ENCODE results near the gene QKI.

The QKI gene

DNA sequence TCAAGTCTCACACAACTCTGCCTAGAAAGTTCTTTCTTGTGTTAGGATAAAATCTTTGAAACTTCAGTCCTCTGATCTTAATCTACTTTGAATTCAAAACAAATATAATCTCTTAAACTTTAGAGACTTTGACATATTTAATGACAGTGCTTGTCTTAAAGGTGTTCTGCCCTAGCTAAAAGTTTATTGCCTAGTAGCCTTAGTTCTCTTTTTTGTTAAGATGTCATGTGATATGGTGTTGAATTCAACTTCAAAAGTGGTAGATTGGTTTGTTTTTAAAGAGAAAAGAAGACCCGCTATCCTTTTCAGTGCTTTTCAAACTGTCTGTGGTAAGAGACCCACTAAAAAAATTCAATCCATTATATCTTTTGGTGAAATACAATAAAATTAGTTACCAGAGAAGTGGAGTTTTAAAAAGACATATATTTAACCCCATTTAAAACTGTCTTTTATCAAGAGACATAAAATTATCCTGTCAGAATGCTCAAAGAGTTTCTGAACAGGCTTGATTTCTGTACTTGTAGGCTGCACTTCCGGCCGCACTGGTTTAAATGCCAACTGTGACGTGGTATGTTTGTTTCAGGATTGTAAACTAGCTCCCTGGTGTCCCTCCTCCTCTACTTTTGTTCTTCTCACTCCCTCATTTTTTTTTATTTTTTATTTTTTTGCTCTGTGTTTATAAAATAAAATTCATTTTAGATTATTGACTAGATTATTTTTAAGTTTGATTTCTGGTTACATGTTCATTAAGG lies 76.5 kb downstream of the QKI start:
- DNase-seq: no peak

DNA sequence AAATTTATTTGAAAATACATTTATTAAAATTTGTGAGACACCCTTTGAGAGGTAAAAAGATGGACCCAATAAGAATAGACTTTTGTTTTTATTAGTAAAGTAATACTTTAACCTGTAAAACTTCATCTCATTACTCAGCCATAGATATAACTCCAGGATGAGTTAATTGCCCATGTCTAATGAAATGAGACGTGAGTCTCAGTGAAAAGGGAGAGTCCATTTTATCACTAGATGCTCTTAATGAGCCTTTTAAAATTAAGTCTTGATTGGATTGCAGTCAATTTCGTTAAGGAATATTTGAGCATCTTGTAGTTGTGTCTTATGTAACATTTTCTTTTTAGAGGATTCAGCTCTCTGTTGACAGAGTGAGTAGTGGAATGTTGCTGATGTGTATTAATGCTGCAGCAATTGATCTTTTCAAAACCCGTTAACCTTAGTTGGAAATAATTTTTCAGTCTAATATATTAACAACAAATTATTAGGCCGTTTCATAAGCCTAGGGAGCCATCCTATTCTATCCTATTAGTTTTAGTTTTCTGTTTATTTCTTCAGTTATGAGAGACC lies 77.3 kb downstream of the QKI start:
- no peak for DNase-seq

DNA sequence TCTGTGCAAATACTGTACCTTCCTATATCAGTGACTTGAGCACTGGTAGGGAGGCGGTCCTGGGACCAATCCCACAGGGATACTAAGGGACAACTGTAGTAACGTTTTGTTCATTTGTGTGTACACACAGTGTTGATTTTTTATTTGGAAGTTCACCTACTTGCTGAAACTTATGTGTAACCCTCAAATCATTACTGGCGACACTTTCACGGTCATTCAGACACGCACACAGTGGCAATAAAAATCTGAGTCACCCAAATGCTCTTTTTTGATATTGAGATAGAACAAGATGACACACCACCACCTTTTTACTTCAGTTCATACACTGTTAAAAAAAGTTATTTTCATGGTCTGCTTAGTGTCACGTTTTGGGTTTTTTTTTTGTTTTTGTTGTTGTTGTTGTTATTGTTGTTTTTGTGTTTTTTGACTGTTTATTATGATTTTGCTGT lies 79.8 kb downstream of the QKI start:
- DNase-seq: no peak

DNA sequence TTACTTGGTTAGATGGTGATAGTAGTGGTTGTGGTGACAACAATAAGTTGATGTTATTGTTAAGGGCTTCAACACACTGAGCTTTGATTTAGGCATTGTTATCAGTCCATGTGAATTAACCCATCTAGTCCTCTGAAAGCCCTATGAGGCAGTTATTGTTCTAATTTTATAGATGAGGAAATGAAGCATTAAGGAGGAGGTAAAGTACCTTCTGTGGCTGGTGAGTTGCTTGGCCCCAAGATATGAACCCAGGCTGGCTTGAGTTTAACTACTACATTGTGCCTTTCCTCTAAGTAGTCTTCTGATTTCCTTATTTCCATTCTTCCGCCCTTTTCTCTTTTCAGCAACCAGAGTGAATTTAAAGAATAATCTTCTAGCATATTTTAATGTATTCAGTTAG lies 81.7 kb downstream of the QKI start:
- DNase-seq: no peak

DNA sequence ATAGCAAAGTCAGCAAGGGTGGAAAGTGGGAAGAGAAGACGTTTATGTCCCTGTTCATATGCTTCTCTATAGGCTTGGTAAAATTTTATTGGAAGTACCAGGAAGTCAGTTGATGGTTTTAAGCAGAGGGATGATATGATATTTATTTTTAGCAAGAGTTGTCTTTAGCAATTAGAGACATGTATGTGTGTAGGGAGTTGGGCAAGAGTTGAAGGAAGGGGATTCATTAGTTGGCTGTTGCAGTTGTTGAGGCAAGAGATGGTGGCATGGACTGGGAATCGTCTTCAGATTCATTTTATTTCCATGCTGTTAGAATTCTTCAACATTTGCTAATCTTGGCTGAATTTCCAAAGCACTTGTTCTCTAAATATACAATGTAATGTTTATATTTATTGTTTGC lies 85.6 kb downstream of the QKI start:
- DNase-seq: no peak

DNA sequence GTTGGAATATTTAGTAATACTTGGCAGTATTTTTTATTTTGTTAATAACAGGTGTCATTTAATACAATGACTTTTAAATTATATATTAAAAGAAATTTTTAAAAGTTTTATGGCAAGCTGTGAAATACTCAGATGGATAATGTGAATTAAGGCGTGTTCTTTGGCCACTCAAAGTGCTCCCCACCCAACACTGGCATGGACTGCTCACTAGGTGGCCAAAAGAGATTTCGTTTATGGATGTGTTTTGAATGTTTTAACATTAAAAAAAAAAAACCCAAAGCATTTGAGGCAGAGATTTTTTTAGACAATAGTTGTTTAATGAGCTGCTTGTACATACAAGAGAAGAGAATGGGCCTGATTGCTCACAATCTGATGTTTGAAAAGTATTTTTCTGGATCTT lies 86.5 kb downstream of the QKI start:
- DNase-seq: no peak

DNA sequence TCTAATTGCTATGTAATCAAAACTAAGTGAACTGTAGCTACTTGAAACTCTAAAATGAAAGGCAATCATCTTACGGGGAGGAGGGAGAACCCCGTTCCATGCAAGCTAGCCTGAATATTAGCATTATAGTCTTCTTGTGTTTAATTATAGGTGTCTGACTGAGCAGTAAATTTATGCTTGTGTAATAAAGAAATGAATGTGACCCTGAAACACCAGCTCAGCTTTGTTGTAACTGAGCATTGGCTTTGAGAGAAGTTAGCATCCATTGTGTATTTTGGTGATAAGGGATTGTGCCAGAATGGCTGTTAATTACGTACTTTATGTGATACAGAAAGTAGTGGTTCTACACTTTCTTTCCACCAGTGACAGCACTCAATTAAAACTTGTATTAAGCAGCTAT lies 86.9 kb downstream of the QKI start:
- DNase-seq: no peak

DNA sequence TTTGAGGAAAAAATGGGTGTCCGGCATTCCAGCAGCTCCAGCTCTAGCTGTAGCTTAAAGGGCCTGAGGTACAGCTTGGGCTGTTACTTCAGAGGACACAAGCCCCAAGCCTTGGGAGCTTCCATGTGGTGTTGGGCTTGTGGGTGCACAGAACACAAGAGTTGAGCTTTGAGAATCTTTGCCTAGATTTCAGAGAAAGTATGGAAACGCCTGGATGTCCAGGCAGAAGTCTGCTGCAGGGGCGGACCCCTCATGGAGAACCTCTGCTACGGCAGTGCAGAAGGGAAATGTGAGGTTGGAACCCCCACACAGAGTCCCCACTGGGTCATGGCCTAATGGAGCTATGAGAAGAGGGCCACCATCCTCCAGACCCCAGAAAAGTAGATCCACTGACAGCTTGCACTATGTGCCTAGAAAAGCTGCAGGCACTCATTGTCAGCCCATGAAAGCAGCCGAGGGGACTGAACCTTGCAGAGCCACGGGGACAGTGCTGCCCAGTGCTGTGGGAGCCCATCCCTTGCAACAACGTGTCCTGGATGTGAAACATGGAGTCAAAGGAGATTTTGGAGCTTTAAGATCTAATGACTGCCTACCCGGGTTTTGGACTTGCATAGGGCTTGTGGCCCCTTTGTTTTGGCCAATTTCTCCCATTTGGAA lies 90.6 kb downstream of the QKI start:
- no peak for DNase-seq

DNA sequence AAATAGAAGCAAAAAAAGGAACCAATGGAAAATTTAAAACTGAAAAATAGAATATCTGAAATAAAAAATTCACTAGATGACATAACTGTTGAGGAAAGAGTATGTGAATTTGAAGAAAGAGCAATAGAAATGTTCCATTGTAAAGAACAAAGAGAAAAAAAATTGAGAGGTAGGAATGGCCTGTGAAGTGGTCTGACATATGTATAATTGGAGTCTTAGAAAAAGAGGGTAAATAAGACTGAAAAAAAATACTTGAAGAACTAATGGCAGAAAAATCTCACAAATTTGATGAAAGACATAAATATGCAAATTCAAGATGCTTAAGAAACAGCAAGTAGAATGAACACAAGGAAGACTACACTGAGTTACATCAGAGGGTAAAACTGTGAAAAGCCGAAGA lies 93.4 kb downstream of the QKI start:
- no peak for DNase-seq

DNA sequence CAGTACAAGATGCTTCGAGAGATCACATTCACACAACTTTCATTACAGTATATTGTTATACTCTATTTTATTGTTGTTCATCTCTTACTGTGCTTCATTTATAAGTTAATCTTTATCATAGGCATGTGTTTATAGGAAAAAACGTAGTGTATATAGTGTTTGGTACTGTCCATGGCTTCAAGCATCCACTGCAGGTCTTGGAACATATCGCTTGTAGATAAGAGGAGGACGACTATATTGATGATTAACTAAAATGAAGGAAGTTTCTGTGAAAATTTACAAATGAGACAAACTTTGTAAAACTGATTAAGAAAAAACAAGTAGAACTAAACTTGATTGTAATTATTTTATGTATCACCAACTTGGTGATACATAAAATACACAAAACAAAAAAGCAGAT lies 98.5 kb downstream of the QKI start:
- DNase-seq: no peak

DNA sequence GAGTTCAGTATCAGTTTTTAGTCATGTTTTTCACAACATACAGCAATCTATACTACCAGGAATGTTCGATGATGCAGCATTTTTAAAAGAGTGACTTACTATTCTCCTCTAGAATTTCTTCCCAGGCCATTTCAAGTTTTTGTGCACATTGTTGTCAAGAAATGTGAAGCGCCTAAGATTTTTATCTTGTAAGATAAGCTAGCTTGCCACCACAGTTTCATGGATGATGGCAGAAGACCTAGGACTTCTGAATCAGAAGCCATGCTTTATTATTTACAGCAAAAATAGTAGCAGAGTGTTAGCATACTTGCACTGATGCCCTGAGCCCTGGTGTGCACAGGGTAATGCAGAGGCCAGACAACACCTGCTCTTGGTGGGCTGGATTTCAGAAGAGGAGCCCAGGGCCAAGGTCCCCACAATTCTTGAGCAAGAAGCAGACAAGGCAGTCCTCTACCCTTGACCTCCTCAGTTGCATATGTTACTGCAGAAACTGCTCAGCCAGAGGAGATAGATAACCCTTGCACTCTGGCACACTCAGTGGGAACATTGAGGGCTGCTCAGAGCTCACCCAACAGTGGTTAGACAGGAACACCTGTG lies 99.2 kb downstream of the QKI start:
- no peak for DNase-seq

DNA sequence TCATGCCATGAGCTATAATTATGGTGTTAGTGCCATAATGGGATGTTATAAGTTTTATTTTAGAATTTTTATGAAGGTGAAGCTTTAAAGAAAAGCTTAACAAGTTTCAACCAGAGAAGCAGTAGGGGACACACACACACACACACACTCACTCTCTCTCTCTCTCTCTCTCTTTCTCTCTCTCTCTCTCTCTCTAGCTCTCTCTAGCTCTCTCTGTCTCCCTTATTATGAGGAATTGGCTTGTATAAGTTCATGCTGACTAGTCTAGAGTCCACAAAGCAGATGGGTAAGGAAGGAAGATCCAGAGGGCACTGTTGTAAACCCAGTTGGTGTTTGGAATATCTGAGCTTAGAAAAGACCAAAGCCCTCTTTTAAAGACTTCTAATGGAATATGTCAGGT lies 102.4 kb downstream of the QKI start:
- no peak for DNase-seq

DNA sequence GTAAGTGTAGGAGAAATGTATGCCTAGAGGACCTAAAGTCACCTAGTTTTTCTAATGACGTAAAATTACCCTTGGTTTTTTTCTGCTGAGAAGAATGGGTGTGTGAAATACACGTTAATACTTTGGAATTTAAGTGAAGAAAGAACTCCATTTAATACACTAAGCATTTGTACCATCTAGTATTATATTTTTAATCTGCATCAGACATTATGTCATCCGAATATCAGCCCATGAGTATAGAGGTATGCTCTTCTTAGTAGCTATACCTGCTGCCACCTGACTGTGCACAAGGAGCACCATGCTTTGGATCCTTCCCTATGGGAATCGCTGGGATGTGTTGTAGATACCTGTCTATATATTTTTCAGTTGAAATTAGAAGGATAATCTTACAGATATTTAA lies 106.4 kb downstream of the QKI start:
- no peak for DNase-seq

DNA sequence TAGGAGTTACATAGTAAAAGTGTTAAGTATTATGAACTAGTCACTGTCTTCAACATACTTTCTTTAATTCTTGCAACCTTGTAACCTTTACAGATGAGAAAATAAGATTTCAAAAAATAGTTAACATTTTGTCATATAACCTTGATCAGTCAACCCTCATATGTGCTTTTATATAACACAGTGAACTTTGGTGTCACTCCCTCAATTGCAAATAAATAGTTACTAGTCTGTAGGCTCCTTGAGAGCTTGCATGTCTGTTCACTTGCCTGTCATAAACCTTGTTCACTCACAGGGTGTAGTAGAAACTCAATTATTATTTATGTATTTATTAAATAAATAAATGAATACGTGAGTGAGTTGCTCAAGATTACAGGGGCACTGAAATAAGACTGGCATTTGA lies 107.5 kb downstream of the QKI start:
- no peak for DNase-seq

DNA sequence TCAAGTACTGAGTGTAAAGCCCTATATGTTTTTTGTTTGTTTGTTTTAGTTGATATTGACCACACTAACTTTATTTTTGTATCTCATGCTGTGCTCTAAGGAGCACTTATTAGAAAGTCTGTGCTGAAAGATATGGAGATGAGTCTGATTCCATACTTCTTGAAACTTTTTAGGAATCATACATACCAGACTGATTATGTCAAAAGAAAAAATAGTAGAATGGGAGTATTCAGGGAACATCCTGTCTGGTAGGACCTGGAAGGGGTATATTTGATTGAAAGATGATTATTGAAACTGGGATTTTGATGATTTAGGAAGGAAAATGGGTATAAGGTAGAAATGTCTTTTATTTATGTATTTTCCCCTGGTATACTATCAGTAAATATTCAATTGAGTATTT lies 111.4 kb downstream of the QKI start:
- no peak for DNase-seq

DNA sequence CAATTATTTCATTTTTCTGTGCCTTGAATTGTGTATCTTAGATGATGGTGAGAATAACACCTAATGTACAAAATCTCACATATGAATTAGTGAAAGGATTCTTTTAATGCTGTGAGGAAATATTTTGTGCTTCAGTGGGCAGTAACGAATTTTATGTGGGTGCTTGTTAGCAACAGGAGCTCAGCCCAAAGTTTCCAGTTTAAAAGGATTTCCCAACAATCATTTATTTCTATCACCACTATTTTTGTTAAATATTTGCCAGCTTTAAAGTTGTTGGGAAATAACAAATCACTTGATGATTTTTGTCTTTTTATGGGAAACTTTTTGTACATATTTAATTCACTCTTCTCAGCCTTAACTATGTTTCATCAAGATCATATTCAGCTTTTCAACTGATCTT lies 111.8 kb downstream of the QKI start:
- no peak for DNase-seq

DNA sequence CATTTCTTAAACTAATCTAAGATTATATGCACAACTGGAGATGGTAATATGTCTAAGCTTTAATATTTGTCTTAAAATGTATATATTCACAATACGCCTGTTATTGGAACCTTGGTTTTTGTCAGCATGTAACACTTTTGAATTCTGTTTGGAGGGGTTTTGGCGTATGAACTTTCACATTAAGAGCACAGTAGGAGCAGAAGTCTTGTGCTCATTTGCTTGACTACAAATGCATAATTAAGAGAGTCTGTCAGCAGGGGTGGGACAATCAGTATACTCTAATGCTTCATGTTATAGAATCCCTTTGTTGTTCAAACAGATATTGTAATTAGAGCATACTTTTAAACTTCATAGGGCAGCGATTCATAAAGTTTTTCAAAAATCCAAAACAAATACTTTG lies 112.8 kb downstream of the QKI start:
- no peak for DNase-seq

DNA sequence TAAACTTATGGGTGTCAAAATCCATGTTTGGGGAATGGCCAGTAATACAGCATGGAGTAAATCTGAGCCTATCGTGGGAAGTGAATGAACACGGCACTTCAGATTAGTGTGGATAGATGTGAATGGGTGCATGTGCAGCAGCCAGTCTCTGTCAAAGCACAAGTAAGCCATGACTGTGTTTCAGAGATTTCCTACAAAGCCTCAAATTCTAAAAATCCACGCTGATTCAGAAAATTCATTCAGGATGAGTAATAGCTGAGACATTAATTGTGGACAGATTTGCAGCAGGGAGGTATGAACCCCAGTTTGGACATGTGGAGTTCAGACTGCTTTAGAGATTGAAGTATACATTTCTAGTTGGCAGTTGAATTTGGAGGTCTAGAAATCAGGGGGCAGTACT lies 115.1 kb downstream of the QKI start:
- no peak for DNase-seq

DNA sequence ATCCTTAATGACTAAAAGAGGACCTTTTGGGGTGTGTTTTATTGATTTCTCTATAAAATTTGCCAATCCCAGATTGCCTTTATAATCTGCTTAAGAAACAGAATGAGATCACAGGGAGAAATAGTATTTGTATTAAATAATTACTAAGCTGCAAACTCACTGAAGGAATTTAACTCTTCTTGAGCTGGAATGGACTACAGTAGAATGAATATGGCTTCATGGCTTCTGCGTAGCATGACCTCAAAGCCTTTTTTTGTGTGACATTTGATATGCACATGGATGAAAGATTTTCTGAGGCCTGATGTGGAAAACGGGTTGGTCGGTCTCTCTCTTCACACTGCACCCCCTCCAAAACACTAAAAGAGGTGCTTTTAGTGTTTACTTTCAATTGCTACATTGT lies 115.9 kb downstream of the QKI start:
- DNase-seq: no peak

DNA sequence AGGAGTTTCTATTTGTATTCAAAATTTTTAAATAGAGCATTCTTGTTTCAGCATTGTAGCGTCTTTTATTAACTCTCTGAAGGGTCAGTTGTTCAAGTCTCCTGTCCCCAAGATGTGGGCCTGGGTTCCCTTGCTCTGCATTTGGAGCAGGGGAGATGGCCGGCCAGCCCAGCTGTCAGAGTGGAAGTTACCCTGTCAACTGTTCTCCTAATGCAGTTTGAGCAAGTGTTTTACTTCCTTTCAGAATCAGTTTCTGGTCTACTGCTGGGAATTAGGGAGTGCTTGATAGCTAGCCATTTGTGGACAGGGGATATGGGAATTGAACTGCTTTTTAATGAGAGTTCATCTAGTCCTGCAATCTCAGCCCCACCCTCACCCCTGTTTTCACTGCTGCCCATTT lies 116.6 kb downstream of the QKI start:
- no peak for DNase-seq

DNA sequence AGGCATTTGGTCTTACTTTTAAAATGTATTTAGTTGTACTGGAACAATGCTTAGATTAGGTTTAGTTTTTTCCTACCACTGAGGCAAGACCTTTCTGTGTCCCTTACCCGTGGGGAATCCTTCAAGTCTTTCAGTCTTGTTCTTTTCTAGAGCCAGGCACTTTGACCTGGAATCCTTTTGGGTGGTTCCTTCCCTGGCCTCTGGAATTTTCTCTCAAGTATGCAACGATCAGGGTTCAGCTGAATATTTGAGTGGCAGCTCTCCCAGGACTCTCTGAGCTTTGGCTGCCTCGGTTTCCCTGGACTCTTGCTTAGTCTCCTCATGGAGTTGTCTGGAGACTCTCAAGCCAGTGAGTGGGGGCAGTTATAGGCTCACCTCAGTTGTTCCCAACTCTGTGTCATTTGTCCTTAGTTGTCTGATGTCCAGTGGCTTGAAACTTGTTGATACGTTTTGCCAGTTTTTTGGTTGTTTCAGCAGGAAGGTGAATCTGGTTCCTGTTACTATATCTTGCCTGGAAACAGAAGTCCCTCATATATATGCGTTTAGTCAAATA lies 118.1 kb downstream of the QKI start:
- no peak for DNase-seq

DNA sequence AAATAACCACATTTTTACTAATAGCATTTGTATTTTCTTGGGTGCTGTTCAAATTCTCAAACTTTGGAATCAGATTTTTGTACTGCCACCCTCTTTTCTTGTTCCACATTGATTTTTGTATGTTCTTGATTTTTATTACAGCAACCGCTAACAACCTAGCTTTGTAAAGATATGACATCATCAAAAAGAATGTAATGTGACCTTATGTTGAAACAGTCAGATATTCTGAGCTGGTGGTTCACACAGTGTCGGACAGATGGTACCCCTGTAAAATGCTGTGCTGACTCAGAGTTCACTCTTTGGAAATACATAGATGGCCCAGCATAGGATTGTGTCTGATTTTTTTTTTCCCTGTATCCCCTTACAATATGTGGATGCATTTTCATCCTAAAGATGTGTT lies 118.9 kb downstream of the QKI start:
- DNase-seq: no peak

DNA sequence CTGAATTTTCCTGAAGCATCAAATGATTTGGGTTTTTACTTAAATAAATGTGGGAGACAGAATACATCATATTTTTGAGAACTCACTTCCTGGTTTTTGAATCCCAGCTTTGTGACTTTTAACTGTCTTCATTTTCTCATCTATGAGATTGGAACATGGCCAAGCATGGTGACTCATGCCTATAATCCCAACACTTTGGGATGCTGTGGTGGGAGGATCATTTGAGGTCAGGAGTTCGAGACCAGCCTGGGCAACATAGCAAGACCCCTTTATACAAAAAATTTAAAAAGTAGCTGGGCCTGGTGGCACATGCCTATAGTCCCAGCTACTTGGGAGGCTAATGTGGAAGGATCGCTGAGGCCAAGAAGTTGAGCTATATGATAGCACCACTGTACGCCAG lies 122.3 kb downstream of the QKI start:
- no peak for DNase-seq

DNA sequence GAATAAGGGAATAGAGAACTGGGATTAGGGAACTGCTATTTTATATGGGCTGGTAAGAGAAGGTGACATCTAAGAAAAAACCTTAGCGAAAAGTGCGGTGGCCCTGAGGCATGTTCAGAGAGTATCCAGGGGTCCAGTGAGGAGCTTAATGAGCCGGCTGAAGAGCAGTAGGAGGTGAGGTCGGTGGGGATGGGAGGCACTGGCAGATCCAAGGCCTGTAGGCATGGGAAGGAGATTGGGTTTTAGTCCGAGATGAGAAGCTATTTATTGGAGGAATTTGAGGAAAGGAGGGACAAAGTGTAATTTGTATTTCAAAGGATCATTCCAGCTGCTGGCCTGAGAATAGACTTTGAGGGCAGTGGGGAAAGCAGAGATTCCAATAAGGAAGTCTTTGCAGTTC lies 123.8 kb downstream of the QKI start:
- no peak for DNase-seq

Measured in cerebellar nuclear complex (tissue), 1 donor.